ENCODE measurements around the gene EOLA2. TPM values are rescaled to one million over a fixed set of nuclear protein-coding genes. Genes with fewer than 3 reads are reported as not detected.

Gene EOLA2
- total and polyA plus RNA-seq, 2 donors (not counting 1 experiment from before 2014, with no cell fraction given) = 42.0 to 63.2 TPM

DNA sequence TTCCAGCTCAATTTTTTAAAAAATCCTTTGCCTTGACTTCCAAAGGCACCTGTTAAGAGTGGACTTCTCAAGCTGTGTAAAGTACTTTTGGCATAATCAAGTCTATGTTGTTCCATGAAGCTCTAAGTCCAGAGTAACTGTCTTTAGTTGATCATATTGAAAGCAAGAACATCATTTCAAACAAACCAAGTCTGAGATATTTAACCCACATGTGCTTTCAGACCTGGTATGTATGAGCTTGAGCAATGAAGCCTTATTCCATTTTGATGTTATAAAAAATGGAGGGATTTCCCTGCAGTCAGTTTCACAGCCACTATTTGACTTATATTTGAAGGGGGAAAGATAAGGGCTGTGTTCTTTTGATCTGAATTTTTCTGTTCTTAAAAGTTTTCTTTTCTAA, 23.7 kb upstream of the EOLA2 start:
- DNase-seq (no peak), ATAC-seq (ENCODE audit: low read depth) (no peak)
- no peaks in the 10 kb centered on the region for H3K4me1 ChIP-seq (ENCODE audit: control insufficient read depth in 2 of 2, insufficient read depth in 2 of 2, low read length in 2 of 2)
- H2AFZ ChIP-seq (ENCODE audit: insufficient read depth, low read depth, low read length, poor library complexity, severe bottlenecking) = no peak overlapping the region
- no peak overlapping the region for H3K27ac ChIP-seq (ENCODE audit: low read length in 2 of 2)
- Mint-ChIP-seq H3K27me3 (no peaks in the 10 kb centered on the region), H3K4me1 (no peaks in the 10 kb centered on the region), H3K27ac (no peak overlapping the region), H3K4me3 (no peak overlapping the region), H3K9me3 (ENCODE audit: insufficient read depth) (no peaks in the 10 kb centered on the region)
- H3K79me2 ChIP-seq (ENCODE audit: control insufficient read depth, insufficient read depth, low read length) = no peaks in the 10 kb centered on the region
- no peaks in the 10 kb centered on the region for H4K20me1 ChIP-seq (ENCODE audit: control insufficient read depth, insufficient read depth, low read length, poor library complexity, severe bottlenecking)
- POLR2A ChIA-PET = no interaction called here
- no peak for TF ChIP-seq EZH2 (IDR thresholded peaks at IDR 0.05; ENCODE audit: borderline replicate concordance, insufficient read depth, low read depth, low read length, poor library complexity, severe bottlenecking)
- TF ChIP-seq, protein P1, sequence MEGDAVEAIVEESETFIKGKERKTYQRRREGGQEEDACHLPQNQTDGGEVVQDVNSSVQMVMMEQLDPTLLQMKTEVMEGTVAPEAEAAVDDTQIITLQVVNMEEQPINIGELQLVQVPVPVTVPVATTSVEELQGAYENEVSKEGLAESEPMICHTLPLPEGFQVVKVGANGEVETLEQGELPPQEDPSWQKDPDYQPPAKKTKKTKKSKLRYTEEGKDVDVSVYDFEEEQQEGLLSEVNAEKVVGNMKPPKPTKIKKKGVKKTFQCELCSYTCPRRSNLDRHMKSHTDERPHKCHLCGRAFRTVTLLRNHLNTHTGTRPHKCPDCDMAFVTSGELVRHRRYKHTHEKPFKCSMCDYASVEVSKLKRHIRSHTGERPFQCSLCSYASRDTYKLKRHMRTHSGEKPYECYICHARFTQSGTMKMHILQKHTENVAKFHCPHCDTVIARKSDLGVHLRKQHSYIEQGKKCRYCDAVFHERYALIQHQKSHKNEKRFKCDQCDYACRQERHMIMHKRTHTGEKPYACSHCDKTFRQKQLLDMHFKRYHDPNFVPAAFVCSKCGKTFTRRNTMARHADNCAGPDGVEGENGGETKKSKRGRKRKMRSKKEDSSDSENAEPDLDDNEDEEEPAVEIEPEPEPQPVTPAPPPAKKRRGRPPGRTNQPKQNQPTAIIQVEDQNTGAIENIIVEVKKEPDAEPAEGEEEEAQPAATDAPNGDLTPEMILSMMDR (IDR thresholded peaks at IDR 0.05) = no peak
- no peak overlapping the region for H3K4me3 ChIP-seq (ENCODE audit: control extremely low read depth in 1 of 5, extremely low read depth in 1 of 5, insufficient read depth in 1 of 5, low read depth in 2 of 5, low read length in 4 of 5)
- no peak overlapping the region for H3K9ac ChIP-seq (ENCODE audit: low read length)
- no peaks in the 10 kb centered on the region for H3K9me3 ChIP-seq (ENCODE audit: control extremely low read depth in 1 of 3, control insufficient read depth in 2 of 3, insufficient read depth in 1 of 3, low read length in 2 of 3)
- CTCF ChIA-PET = no interaction called here
- peaks cover 0 to 2% of the 10 kb centered on the region in 2 experiments for H3K36me3 ChIP-seq (replicated peaks in 1 of 2; ENCODE audit: control extremely low read depth in 1 of 2, control insufficient read depth in 1 of 2, extremely low read depth in 1 of 2, insufficient read depth in 2 of 2, low read length in 1 of 2)
- no peaks in the 10 kb centered on the region for H3K27me3 ChIP-seq (replicated peaks in 1 of 4; ENCODE audit: control extremely low read depth in 1 of 4, control insufficient read depth in 3 of 4, insufficient read depth in 4 of 4, low read length in 3 of 4)
- no peak overlapping the region for H3K4me2 ChIP-seq (replicated peaks; ENCODE audit: low read depth, low read length, poor library complexity, severe bottlenecking)
- intact Hi-C loops (cut with micrococcal nuclease) = loop anchor here (2.0 to 5.0 kb wide), 2 partner anchors 525 to 625 kb away; no protein-coding TSS in a partner anchor

GRCh38 chrX:149961572-149961971, 23.3 kb upstream of the EOLA2 start:
- ATAC-seq (ENCODE audit: low read depth) (no peak), DNase-seq (no peak)
- Histone ChIP-seq H3K4me2 (replicated peaks; ENCODE audit: low read depth, low read length, poor library complexity, severe bottlenecking) (no peak overlapping the region), H3K9me3 (ENCODE audit: control extremely low read depth in 1 of 3, control insufficient read depth in 2 of 3, insufficient read depth in 1 of 3, low read length in 2 of 3) (no peaks in the 10 kb centered on the region), H4K20me1 (ENCODE audit: control insufficient read depth, insufficient read depth, low read length, poor library complexity, severe bottlenecking) (no peaks in the 10 kb centered on the region), H3K27me3 (replicated peaks in 1 of 4; ENCODE audit: control extremely low read depth in 1 of 4, control insufficient read depth in 3 of 4, insufficient read depth in 4 of 4, low read length in 3 of 4) (no peaks in the 10 kb centered on the region), H3K36me3 (replicated peaks in 1 of 2; ENCODE audit: control extremely low read depth in 1 of 2, control insufficient read depth in 1 of 2, extremely low read depth in 1 of 2, insufficient read depth in 2 of 2, low read length in 1 of 2) (peaks cover 0 to 2% of the 10 kb centered on the region in 2 experiments), H3K4me1 (ENCODE audit: control insufficient read depth in 2 of 2, insufficient read depth in 2 of 2, low read length in 2 of 2) (no peaks in the 10 kb centered on the region), H2AFZ (ENCODE audit: insufficient read depth, low read depth, low read length, poor library complexity, severe bottlenecking) (no peak overlapping the region), H3K27ac (ENCODE audit: low read length in 2 of 2) (no peak overlapping the region), H3K79me2 (ENCODE audit: control insufficient read depth, insufficient read depth, low read length) (no peaks in the 10 kb centered on the region), H3K9ac (ENCODE audit: low read length) (no peak overlapping the region), H3K4me3 (ENCODE audit: control extremely low read depth in 1 of 5, extremely low read depth in 1 of 5, insufficient read depth in 1 of 5, low read depth in 2 of 5, low read length in 4 of 5) (no peak overlapping the region)
- no peak for TF ChIP-seq EZH2 (IDR thresholded peaks at IDR 0.05; ENCODE audit: borderline replicate concordance, insufficient read depth, low read depth, low read length, poor library complexity, severe bottlenecking)
- TF ChIP-seq, protein P1 (IDR thresholded peaks at IDR 0.05) = no peak
- H3K9me3 Mint-ChIP-seq (ENCODE audit: insufficient read depth) = no peaks in the 10 kb centered on the region
- WGBS (ENCODE audit: insufficient coverage) = no CpG with 5 or more reads among the region's 2 CpGs
- H3K4me1 Mint-ChIP-seq = no peaks in the 10 kb centered on the region
- ChIA-PET POLR2A (no interaction called here), CTCF (no interaction called here)
- intact Hi-C loops (cut with micrococcal nuclease) = loop anchor here (5.0 kb wide), 1 partner anchor 526 kb away; no protein-coding TSS in a partner anchor
- H3K27ac Mint-ChIP-seq = no peak overlapping the region
- H3K4me3 Mint-ChIP-seq = no peak overlapping the region
- H3K27me3 Mint-ChIP-seq = no peaks in the 10 kb centered on the region
